Mesothelial cell of epicardium (in vitro differentiated cells): ENCODE measurements around the gene SND1. TPM values are rescaled to one million over a fixed set of nuclear protein-coding genes. Genes with fewer than 3 reads are reported as not detected.
"Not testable (repeated sequence)": the region's sequence is repeated elsewhere in the genome, so short reads cannot be mapped to it uniquely, and the experiment has no call there.

Experiments
- DNase-seq, 2 experiments: peaks; one replicate each; pipeline ENCODE4 v3.0.0; 2021; ENCODE audit warnings: low spot score in 2 of 2; ENCODE audit not compliant: unreplicated experiment in 2 of 2
- H3K27ac Mint-ChIP-seq: 2 replicates; pipeline ENCODE4 v1.8.0; 2021; ENCODE audit warnings: mixed read lengths
- H3K27me3 Mint-ChIP-seq: 2 replicates; pipeline ENCODE4 v1.8.0; 2021; ENCODE audit warnings: low read depth, mixed read lengths
- H3K36me3 Mint-ChIP-seq: 2 replicates; pipeline ENCODE4 v1.8.0; 2021; ENCODE audit warnings: mixed read lengths
- H3K4me1 Mint-ChIP-seq: 2 replicates; pipeline ENCODE4 v1.8.0; 2021; ENCODE audit warnings: mixed read lengths
- H3K4me3 Mint-ChIP-seq: 2 replicates; pipeline ENCODE4 v1.8.0; 2021; ENCODE audit warnings: mild to moderate bottlenecking, moderate library complexity, mixed read lengths
- H3K9me3 Mint-ChIP-seq: 2 replicates; pipeline ENCODE4 v1.8.0; 2021; ENCODE audit warnings: mixed read lengths
- CTCF ChIP-seq: fragments of 200-600 bp; sonication (generic); IDR thresholded peaks from one replicate; pipeline ENCODE4 v1.5.0; 2021; ENCODE audit warnings: antibody characterized with exemption; ENCODE audit not compliant: unreplicated experiment
- total RNA-seq: library from RNA; stranded (reverse); gene quantifications from 3 replicates; pipeline ENCODE4 v1.2.1, GENCODE V29; 2021

The SND1 gene
- total RNA-seq, 1 donor from 2014 or later = 211 TPM

- no peak for DNase-seq
- no peaks in the 10 kb centered on the region for H3K9me3 Mint-ChIP-seq
- H3K27me3 Mint-ChIP-seq = no peaks in the 10 kb centered on the region
- no peaks in the 10 kb centered on the region for H3K36me3 Mint-ChIP-seq
- no peak overlapping the region for H3K4me3 Mint-ChIP-seq
- H3K27ac Mint-ChIP-seq = peak overlapping the region; percentile 11
- peaks cover 23% of the 10 kb centered on the region for H3K4me1 Mint-ChIP-seq
- no peak for TF ChIP-seq CTCF
These were observed 249.0 kb downstream of the SND1 start for GRCh38 chr7:127900732-127901685.

- no peak for DNase-seq
These were observed 250.1 kb downstream of the SND1 start for GRCh38 chr7:127901895-127902703.

GRCh38 chr7:127902753-127903152 lies 250.8 kb downstream of the SND1 start:
- H3K27me3 Mint-ChIP-seq = not testable (repeated sequence)

More at GRCh38 chr7:127901895-127902703, 250.1 kb downstream of the SND1 start:
- Mint-ChIP-seq H3K4me3 (no peak overlapping the region), H3K36me3 (no peaks in the 10 kb centered on the region), H3K9me3 (no peaks in the 10 kb centered on the region), H3K27ac (no peak overlapping the region), H3K4me1 (peaks cover 24% of the 10 kb centered on the region), H3K27me3 (no peaks in the 10 kb centered on the region)
- TF ChIP-seq CTCF = no peak

GRCh38 chr7:127903892-127904669 lies 252.1 kb downstream of the SND1 start:
- no peaks in the 10 kb centered on the region for H3K9me3 Mint-ChIP-seq
- H3K27me3 Mint-ChIP-seq = no peaks in the 10 kb centered on the region
- peaks cover 28% of the 10 kb centered on the region for H3K4me1 Mint-ChIP-seq
- DNase-seq = no peak
- H3K36me3 Mint-ChIP-seq = no peaks in the 10 kb centered on the region
- TF ChIP-seq CTCF = no peak
- no peak overlapping the region for H3K27ac Mint-ChIP-seq
- H3K4me3 Mint-ChIP-seq = no peak overlapping the region

More at GRCh38 chr7:127902753-127903152, 250.8 kb downstream of the SND1 start:
- H3K36me3 Mint-ChIP-seq, DNase-seq, H3K9me3 Mint-ChIP-seq, H3K4me3 Mint-ChIP-seq, H3K27ac Mint-ChIP-seq: not testable (repeated sequence)
- peaks cover 28% of the 10 kb centered on the region for H3K4me1 Mint-ChIP-seq

- no peak for DNase-seq
- no peak overlapping the region for H3K27ac Mint-ChIP-seq
- no peaks in the 10 kb centered on the region for H3K27me3 Mint-ChIP-seq
- H3K9me3 Mint-ChIP-seq = no peaks in the 10 kb centered on the region
- no peak overlapping the region for H3K4me3 Mint-ChIP-seq
- TF ChIP-seq CTCF = no peak
- no peaks in the 10 kb centered on the region for H3K36me3 Mint-ChIP-seq
- peaks cover 25% of the 10 kb centered on the region for H3K4me1 Mint-ChIP-seq
These were observed 252.6 kb downstream of the SND1 start for GRCh38 chr7:127904670-127904985.
